HepG2 (cell line): Measurements from ENCODE around the gene ANG. TPM values are rescaled to one million over a fixed set of nuclear protein-coding genes. Genes with fewer than 3 reads are reported as not detected.

ENCODE experiments used
- ADNP ChIP-seq: sonication (generic); formaldehyde crosslinking; IDR thresholded peaks from 2 replicates; pipeline ENCODE4 v1.4.0; 2020; ENCODE audit warnings: missing genetic modification reagents
- BCL6 ChIP-seq: IDR thresholded peaks from 2 replicates; pipeline ENCODE4 v1.6.1; 2016; ENCODE audit warnings: missing genetic modification reagents, missing compliant biosample characterization
- CEBPB ChIP-seq: IDR thresholded peaks from 2 replicates; pipeline ENCODE4 v1.6.1; 2011; ENCODE audit warnings: low read depth, low read length, improper control_type of control experiment, borderline replicate concordance
- DMAP1 ChIP-seq: IDR thresholded peaks from 2 replicates; pipeline ENCODE4 v1.6.1; 2016
- EHMT2 ChIP-seq: fragments of 200-600 bp; sonication (generic); IDR thresholded peaks from 2 replicates; pipeline ENCODE4 v1.7.0; 2017; ENCODE audit warnings: antibody characterized with exemption, low read depth, low read length, borderline replicate concordance
- FOSL2 ChIP-seq: sonication (generic); formaldehyde crosslinking; IDR thresholded peaks from 2 replicates; pipeline ENCODE4 v1.4.0; 2020; ENCODE audit warnings: missing genetic modification reagents
- JUND ChIP-seq: sonication (generic); formaldehyde crosslinking; IDR thresholded peaks from 2 replicates; pipeline ENCODE4 v1.8.0; 2022; ENCODE audit warnings: mild to moderate bottlenecking, missing genetic modification reagents
- KDM5B ChIP-seq: sonication (generic); formaldehyde crosslinking; IDR thresholded peaks from 2 replicates; pipeline ENCODE4 v1.4.0; 2020; ENCODE audit warnings: missing genetic modification reagents, mild to moderate bottlenecking, borderline replicate concordance
- MEIS2 ChIP-seq: sonication (generic); formaldehyde crosslinking; IDR thresholded peaks from 2 replicates; pipeline ENCODE4 v1.9.0; 2021; ENCODE audit warnings: mild to moderate bottlenecking, missing genetic modification reagents
- MTF1 ChIP-seq: sonication (generic); formaldehyde crosslinking; IDR thresholded peaks from 2 replicates; pipeline ENCODE4 v1.5.0; 2020; ENCODE audit warnings: missing genetic modification reagents
- NR3C1 ChIP-seq: sonication (generic); formaldehyde crosslinking; IDR thresholded peaks from 2 replicates; pipeline ENCODE4 v1.4.0; 2020; ENCODE audit warnings: missing genetic modification reagents
- PITX1 ChIP-seq: sonication (generic); formaldehyde crosslinking; IDR thresholded peaks from 2 replicates; pipeline ENCODE4 v1.5.1; 2020; ENCODE audit warnings: mild to moderate bottlenecking, missing genetic modification reagents
- RBAK ChIP-seq: sonication (generic); formaldehyde crosslinking; IDR thresholded peaks from 2 replicates; pipeline ENCODE4 v1.5.1; 2020; ENCODE audit warnings: mild to moderate bottlenecking, missing genetic modification reagents
- SP1 ChIP-seq, 2 experiments: fragments of 450-650 bp in 1 of 2; sonication (generic) in 1 of 2; formaldehyde crosslinking in 1 of 2; IDR thresholded peaks; 2 replicates each; pipeline versions ENCODE4 v1.4.0 to v1.6.1; 2016 to 2020; ENCODE audit warnings: missing genetic modification reagents in 1 of 2
- SP140L ChIP-seq: sonication (generic); formaldehyde crosslinking; IDR thresholded peaks from 2 replicates; pipeline ENCODE4 v1.4.0; 2020; ENCODE audit warnings: missing genetic modification reagents, borderline replicate concordance
- TOPORS ChIP-seq: sonication (generic); formaldehyde crosslinking; IDR thresholded peaks from 2 replicates; pipeline ENCODE4 v1.8.0; 2023; ENCODE audit warnings: mild to moderate bottlenecking, missing genetic modification reagents
- ZNF546 ChIP-seq: sonication (generic); formaldehyde crosslinking; conservative IDR thresholded peaks from 2 replicates; pipeline ENCODE4 v1.8.1; 2023; ENCODE audit warnings: mild to moderate bottlenecking, missing genetic modification reagents
- ZNF577 ChIP-seq: sonication (generic); formaldehyde crosslinking; IDR thresholded peaks from 2 replicates; pipeline ENCODE4 v1.4.0; 2020; ENCODE audit warnings: mild to moderate bottlenecking, low read depth, missing genetic modification reagents, borderline replicate concordance
- polyA plus RNA-seq, 8 experiments: library from polyadenylated mRNA; depleted of rRNA in 3 of 8; stranded (reverse) in 7 of 8; unstranded in 1 of 8; fragments of >200 nt; fragmentation: Illumina TruSeq in 4 of 8; extraction: Trizol in 4 of 8; gene quantifications; 2 replicates each; pipeline versions ENCODE4 v1.2.1 to v1.2.3, GENCODE V29; 2011 to 2016; ENCODE audit warnings: low read depth in 4 of 8, missing spikeins in 1 of 8, mixed read lengths in 1 of 8; ENCODE audit not compliant: insufficient read depth in 1 of 8
- total RNA-seq, 5 experiments: library from RNA; depleted of rRNA; stranded (reverse); fragments of >200 nt; fragmentation: Illumina TruSeq; extraction: Trizol; gene quantifications; 2 replicates each; pipeline ENCODE4 v1.2.3, GENCODE V29; 2016; ENCODE audit warnings: low read depth in 1 of 5
- TF ChIP-seq, protein P1 (sequence below): sonication (generic); formaldehyde crosslinking; IDR thresholded peaks from 2 replicates; pipeline ENCODE4 v1.9.0; 2021; ENCODE audit warnings: mild to moderate bottlenecking, missing genetic modification reagents
- TF ChIP-seq, protein P2 (sequence below): sonication (generic); formaldehyde crosslinking; IDR thresholded peaks from 2 replicates; pipeline ENCODE4 v1.5.0; 2020; ENCODE audit warnings: missing genetic modification reagents
- TF ChIP-seq, protein P3 (sequence below): sonication (generic); formaldehyde crosslinking; IDR thresholded peaks from 2 replicates; pipeline ENCODE4 v1.5.1; 2020; ENCODE audit warnings: mild to moderate bottlenecking, missing genetic modification reagents, borderline replicate concordance

Gene ANG
- total and polyA plus RNA-seq, 2 of the 13 experiments (the other 11 are each of a cell fraction or from before 2014, with no cell fraction given): 83.6 to 401 TPM

DNA sequence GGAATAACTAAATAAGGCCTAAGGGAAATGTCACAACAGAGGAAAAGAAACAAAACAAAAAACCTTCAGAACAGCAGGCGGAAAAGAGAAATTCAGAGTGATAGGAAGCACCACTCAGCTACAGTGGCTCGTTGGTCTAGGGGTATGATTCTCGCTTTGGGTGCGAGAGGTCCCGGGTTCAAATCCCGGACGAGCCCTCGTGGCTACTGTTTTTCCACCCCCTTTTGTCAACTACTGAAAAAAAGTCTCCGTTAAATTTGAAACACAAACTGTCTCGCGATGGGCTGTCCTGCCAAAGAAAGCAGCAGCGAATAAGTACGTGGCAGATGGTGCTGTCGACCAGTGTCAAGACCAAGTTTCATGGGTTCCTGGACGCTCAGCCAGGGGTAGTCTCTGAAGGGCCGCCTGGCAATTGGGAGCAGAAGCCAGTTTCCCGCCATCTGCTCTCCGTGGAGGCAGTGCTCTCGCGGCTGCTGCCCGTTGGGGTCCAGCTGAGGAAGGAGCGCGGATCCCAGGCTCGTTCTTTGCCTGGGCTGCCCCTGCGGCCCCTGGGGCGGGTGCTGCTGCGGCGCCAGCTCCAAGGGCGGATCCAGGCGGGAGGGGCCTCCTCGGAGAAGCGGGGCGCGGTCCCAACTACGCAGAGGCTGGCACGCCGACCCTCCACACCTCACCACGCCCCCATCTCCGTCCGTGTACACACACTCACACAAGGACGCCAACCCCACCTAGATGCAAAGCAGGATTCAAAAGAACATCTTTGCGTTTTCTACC lies 4.5 kb upstream of the ANG start, which contains the start of gene RNASE4 (continued):
- TF ChIP-seq SP1 (IDR thresholded peaks at IDR 0.05) (no peak), SP1 (CRISPR knock-in tag; IDR thresholded peaks at IDR 0.05) (peak; percentile 47; the same call in 1 of the 2 replicates), SP140L (CRISPR knock-in tag) (peak; percentile 57; the same call in 1 of the 2 replicates), MEIS2 (CRISPR knock-in tag) (0 out of 2 replicates have a peak, but pooled peaks have one; percentile 70), ZNF546 (CRISPR knock-in tag) (no peak), TOPORS (peak; percentile 96), FOSL2 (CRISPR knock-in tag) (peak; percentile 4), ADNP (CRISPR knock-in tag) (no peak; the same call in 1 of the 2 replicates), MTF1 (CRISPR knock-in tag) (peak; percentile 84; the same call in 1 of the 2 replicates), EHMT2 (no peak), ZNF577 (CRISPR knock-in tag) (no peak), KDM5B (CRISPR knock-in tag) (peak; percentile 79), CEBPB (no peak), JUND (CRISPR knock-in tag) (peak; percentile 64; the same call in 1 of the 2 replicates), PITX1 (CRISPR knock-in tag) (no peak; the same call in none of the 2 replicates), DMAP1 (CRISPR knock-in tag) (peak; percentile 79; the same call in 1 of the 2 replicates), BCL6 (CRISPR knock-in tag) (peak; percentile 30), RBAK (no peak), NR3C1 (CRISPR knock-in tag) (no peak)
- TF ChIP-seq, protein P1, sequence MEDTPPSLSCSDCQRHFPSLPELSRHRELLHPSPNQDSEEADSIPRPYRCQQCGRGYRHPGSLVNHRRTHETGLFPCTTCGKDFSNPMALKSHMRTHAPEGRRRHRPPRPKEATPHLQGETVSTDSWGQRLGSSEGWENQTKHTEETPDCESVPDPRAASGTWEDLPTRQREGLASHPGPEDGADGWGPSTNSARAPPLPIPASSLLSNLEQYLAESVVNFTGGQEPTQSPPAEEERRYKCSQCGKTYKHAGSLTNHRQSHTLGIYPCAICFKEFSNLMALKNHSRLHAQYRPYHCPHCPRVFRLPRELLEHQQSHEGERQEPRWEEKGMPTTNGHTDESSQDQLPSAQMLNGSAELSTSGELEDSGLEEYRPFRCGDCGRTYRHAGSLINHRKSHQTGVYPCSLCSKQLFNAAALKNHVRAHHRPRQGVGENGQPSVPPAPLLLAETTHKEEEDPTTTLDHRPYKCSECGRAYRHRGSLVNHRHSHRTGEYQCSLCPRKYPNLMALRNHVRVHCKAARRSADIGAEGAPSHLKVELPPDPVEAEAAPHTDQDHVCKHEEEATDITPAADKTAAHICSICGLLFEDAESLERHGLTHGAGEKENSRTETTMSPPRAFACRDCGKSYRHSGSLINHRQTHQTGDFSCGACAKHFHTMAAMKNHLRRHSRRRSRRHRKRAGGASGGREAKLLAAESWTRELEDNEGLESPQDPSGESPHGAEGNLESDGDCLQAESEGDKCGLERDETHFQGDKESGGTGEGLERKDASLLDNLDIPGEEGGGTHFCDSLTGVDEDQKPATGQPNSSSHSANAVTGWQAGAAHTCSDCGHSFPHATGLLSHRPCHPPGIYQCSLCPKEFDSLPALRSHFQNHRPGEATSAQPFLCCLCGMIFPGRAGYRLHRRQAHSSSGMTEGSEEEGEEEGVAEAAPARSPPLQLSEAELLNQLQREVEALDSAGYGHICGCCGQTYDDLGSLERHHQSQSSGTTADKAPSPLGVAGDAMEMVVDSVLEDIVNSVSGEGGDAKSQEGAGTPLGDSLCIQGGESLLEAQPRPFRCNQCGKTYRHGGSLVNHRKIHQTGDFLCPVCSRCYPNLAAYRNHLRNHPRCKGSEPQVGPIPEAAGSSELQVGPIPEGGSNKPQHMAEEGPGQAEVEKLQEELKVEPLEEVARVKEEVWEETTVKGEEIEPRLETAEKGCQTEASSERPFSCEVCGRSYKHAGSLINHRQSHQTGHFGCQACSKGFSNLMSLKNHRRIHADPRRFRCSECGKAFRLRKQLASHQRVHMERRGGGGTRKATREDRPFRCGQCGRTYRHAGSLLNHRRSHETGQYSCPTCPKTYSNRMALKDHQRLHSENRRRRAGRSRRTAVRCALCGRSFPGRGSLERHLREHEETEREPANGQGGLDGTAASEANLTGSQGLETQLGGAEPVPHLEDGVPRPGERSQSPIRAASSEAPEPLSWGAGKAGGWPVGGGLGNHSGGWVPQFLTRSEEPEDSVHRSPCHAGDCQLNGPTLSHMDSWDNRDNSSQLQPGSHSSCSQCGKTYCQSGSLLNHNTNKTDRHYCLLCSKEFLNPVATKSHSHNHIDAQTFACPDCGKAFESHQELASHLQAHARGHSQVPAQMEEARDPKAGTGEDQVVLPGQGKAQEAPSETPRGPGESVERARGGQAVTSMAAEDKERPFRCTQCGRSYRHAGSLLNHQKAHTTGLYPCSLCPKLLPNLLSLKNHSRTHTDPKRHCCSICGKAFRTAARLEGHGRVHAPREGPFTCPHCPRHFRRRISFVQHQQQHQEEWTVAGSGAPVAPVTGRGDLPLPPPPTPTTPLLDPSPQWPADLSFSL (CRISPR knock-in tag): peak; percentile 74; the same call in 1 of the 2 replicates
- TF ChIP-seq, protein P2, sequence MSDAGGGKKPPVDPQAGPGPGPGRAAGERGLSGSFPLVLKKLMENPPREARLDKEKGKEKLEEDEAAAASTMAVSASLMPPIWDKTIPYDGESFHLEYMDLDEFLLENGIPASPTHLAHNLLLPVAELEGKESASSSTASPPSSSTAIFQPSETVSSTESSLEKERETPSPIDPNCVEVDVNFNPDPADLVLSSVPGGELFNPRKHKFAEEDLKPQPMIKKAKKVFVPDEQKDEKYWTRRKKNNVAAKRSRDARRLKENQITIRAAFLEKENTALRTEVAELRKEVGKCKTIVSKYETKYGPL: peak; percentile 60; the same call in 1 of the 2 replicates
- TF ChIP-seq, protein P3, sequence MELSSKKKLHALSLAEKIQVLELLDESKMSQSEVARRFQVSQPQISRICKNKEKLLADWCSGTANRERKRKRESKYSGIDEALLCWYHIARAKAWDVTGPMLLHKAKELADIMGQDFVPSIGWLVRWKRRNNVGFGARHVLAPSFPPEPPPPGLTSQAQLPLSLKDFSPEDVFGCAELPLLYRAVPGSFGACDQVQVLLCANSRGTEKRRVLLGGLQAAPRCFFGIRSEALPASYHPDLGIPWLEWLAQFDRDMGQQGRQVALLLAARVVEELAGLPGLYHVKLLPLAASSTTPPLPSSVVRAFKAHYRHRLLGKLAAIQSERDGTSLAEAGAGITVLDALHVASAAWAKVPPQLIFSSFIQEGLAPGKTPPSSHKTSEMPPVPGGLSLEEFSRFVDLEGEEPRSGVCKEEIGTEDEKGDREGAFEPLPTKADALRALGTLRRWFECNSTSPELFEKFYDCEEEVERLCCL (CRISPR knock-in tag): no peak
